ENCODE results near the gene MPP3.

DNA sequence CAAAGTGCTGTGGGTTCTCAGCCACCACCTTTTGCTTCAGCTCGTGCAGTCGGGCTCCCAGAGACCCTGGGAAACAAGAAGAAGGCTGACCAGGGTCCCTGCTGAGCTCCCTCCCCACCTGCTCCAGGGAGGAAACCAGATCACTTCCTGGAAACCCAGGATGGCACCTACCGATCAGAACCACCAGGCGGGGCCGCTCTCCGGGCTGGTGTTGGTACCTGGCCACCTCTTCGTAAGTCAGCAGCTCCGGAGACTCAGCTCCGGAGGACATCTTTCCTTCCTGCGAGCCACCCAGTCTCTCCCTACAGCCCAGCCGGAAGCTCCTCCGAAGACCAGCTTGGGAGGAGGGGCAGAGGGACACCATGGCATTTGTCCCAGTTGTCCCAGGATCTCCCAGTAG is 18.9 kb downstream of the MPP3 start:
- TF ChIP-seq EZH2 (IDR thresholded peaks at IDR 0.05) (no peak), POLR2AphosphoS5 (IDR thresholded peaks at IDR 0.05; ENCODE audit: borderline replicate concordance, low read depth, low read length) (no peak)

Data from SK-N-MC (cell line).